AG08395 (cell line): Measurements from ENCODE around the gene PRKG1.
A peak's percentile ranks its signal among the peaks of the same experiment; 100 is the strongest.

ENCODE experiments used
- DNase-seq: peaks from one replicate; pipeline ENCODE4 v3.0.0; 2012; ENCODE audit warnings: mixed read lengths, low spot score

The PRKG1 gene

GRCh38 chr10:52316001-52316400 lies 1241.7 kb downstream of the PRKG1 start:
- DNase-seq: no peak

- no peak for DNase-seq
These were observed 1242.2 kb downstream of the PRKG1 start for GRCh38 chr10:52316500-52316899.

GRCh38 chr10:52318136-52318701 lies 1243.9 kb downstream of the PRKG1 start:
- peak; percentile 10 for DNase-seq

GRCh38 chr10:52318822-52319464 lies 1244.7 kb downstream of the PRKG1 start:
- DNase-seq: peak; percentile 70

- DNase-seq: peak; percentile 31
These were observed 1245.6 kb downstream of the PRKG1 start for GRCh38 chr10:52319926-52320325.

- no peak for DNase-seq
These were observed 1248.0 kb downstream of the PRKG1 start for GRCh38 chr10:52322323-52322722.

GRCh38 chr10:52322936-52323335 lies 1248.6 kb downstream of the PRKG1 start:
- DNase-seq: peak; percentile 26

- no peak for DNase-seq
These were observed 1252.1 kb downstream of the PRKG1 start for GRCh38 chr10:52326382-52326781.

GRCh38 chr10:52331638-52332364 lies 1257.5 kb downstream of the PRKG1 start:
- no peak for DNase-seq

- no peak for DNase-seq
These were observed 1258.5 kb downstream of the PRKG1 start for GRCh38 chr10:52332815-52333214.

GRCh38 chr10:52334595-52334994 lies 1260.3 kb downstream of the PRKG1 start:
- no peak for DNase-seq

- DNase-seq: no peak
These were observed 1261.4 kb downstream of the PRKG1 start for GRCh38 chr10:52335665-52336064.

- no peak for DNase-seq
These were observed 1262.9 kb downstream of the PRKG1 start for GRCh38 chr10:52337225-52337624.

GRCh38 chr10:52343439-52343838 lies 1269.2 kb downstream of the PRKG1 start:
- DNase-seq: no peak

GRCh38 chr10:52346394-52347326 lies 1272.4 kb downstream of the PRKG1 start:
- no peak for DNase-seq

- DNase-seq: no peak
These were observed 1273.0 kb downstream of the PRKG1 start for GRCh38 chr10:52347327-52347667.
